H1 (cell line): Measurements from ENCODE around the gene SLC7A6OS.

ENCODE experiments used
- CTCF ChIP-seq, 3 experiments: IDR thresholded peaks; 1 replicate in 2 of 3; 2 replicates in 1 of 3; pipeline versions ENCODE4 v1.5.1 to v1.6.1; 2011; ENCODE audit warnings: low read length in 3 of 3, mild to moderate bottlenecking in 3 of 3, inconsistent platforms in 2 of 3, low read depth in 1 of 3, moderate library complexity in 1 of 3; ENCODE audit not compliant: insufficient read depth in 1 of 3; ENCODE audit errors: control extremely low read depth in 1 of 3
- EP300 ChIP-seq, 2 experiments: IDR thresholded peaks; 1 replicate in 1 of 2; 2 replicates in 1 of 2; pipeline ENCODE4 v1.6.1; 2011 to 2012; ENCODE audit warnings: low read depth in 2 of 2, low read length in 2 of 2, mild to moderate bottlenecking in 2 of 2, borderline replicate concordance in 1 of 2, inconsistent platforms in 1 of 2, moderate library complexity in 1 of 2
- EZH2 ChIP-seq: fragments of 200-600 bp; sonication (generic); IDR thresholded peaks from 2 replicates; pipeline ENCODE4 v1.7.1; 2012; ENCODE audit warnings: low read depth, mild to moderate bottlenecking, moderate library complexity, low read length, inconsistent platforms; ENCODE audit not compliant: severe bottlenecking
- GABPA ChIP-seq: IDR thresholded peaks from 2 replicates; pipeline ENCODE4 v1.6.1; 2011; ENCODE audit warnings: mild to moderate bottlenecking, low read length, moderate library complexity, borderline replicate concordance; ENCODE audit not compliant: insufficient read depth
- HDAC2 ChIP-seq, 2 experiments: fragments of 300-600 bp in 1 of 2; sonication (generic) in 1 of 2; IDR thresholded peaks; 2 replicates each; pipeline ENCODE4 v1.6.1; 2011 to 2012; ENCODE audit warnings: low read depth in 2 of 2, low read length in 2 of 2, mild to moderate bottlenecking in 2 of 2, moderate library complexity in 2 of 2, borderline replicate concordance in 1 of 2, inconsistent platforms in 1 of 2
- JUND ChIP-seq: IDR thresholded peaks from 2 replicates; pipeline ENCODE4 v1.6.1; 2011; ENCODE audit warnings: mild to moderate bottlenecking, improper control_type of control experiment, low read length
- KDM1A ChIP-seq: fragments of 200-600, 300-600 bp; sonication (generic); IDR thresholded peaks from 2 replicates; pipeline ENCODE4 v1.7.1; 2016; ENCODE audit warnings: mild to moderate bottlenecking, low read length, borderline replicate concordance
- RAD21 ChIP-seq, 2 experiments: IDR thresholded peaks in 1 of 2; conservative IDR thresholded peaks in 1 of 2; 2 replicates each; pipeline ENCODE4 v1.6.1; 2011; ENCODE audit warnings: low read depth in 2 of 2, low read length in 2 of 2, improper control_type of control experiment in 1 of 2, inconsistent platforms in 1 of 2, mild to moderate bottlenecking in 1 of 2, moderate library complexity in 1 of 2
- RBBP5 ChIP-seq: IDR thresholded peaks from 2 replicates; pipeline ENCODE4 v1.7.1; 2012; ENCODE audit warnings: low read depth, mild to moderate bottlenecking, inconsistent platforms, low read length, moderate library complexity, borderline replicate concordance
- TAF1 ChIP-seq: IDR thresholded peaks from 2 replicates; pipeline ENCODE4 v1.6.1; 2011; ENCODE audit warnings: mild to moderate bottlenecking, low read depth, low read length
- YY1 ChIP-seq: IDR thresholded peaks from 2 replicates; pipeline ENCODE4 v1.6.1; 2011; ENCODE audit warnings: low read depth, mild to moderate bottlenecking, low read length
- TF ChIP-seq, protein P1 (sequence below): IDR thresholded peaks from 2 replicates; pipeline ENCODE4 v1.6.1; 2012; ENCODE audit warnings: low read length, inconsistent platforms
- TF ChIP-seq, protein P2 (sequence below): IDR thresholded peaks from 2 replicates; pipeline ENCODE4 v1.6.1; 2012; ENCODE audit warnings: inconsistent platforms

GRCh38 chr16:68251832-68252231 is 58.9 kb downstream of the SLC7A6OS start:
- TF ChIP-seq CTCF (IDR thresholded peaks at IDR 0.05; ENCODE audit: control extremely low read depth in 1 of 3, insufficient read depth in 1 of 3, low read depth in 1 of 3, low read length in 3 of 3) (no peak), RBBP5 (no peak), KDM1A (no peak), HDAC2 (IDR thresholded peaks at IDR 0.05; ENCODE audit: borderline replicate concordance in 1 of 2, low read depth in 2 of 2, low read length in 2 of 2) (no peak), GABPA (no peak), RAD21 (IDR thresholded peaks at IDR 0.05 in 1 of 2, conservative IDR thresholded peaks at IDR 0.05 in 1 of 2; ENCODE audit: low read depth in 2 of 2, low read length in 2 of 2) (no peak), EZH2 (no peak), JUND (no peak), TAF1 (no peak), EP300 (IDR thresholded peaks at IDR 0.05; ENCODE audit: borderline replicate concordance in 1 of 2, low read depth in 2 of 2, low read length in 2 of 2) (no peak), YY1 (no peak)
- TF ChIP-seq, protein P1, sequence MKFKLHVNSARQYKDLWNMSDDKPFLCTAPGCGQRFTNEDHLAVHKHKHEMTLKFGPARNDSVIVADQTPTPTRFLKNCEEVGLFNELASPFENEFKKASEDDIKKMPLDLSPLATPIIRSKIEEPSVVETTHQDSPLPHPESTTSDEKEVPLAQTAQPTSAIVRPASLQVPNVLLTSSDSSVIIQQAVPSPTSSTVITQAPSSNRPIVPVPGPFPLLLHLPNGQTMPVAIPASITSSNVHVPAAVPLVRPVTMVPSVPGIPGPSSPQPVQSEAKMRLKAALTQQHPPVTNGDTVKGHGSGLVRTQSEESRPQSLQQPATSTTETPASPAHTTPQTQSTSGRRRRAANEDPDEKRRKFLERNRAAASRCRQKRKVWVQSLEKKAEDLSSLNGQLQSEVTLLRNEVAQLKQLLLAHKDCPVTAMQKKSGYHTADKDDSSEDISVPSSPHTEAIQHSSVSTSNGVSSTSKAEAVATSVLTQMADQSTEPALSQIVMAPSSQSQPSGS = no peak
- TF ChIP-seq, protein P2, sequence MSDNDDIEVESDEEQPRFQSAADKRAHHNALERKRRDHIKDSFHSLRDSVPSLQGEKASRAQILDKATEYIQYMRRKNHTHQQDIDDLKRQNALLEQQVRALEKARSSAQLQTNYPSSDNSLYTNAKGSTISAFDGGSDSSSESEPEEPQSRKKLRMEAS = no peak
